Small intestine (tissue), 16 donors: Measurements from ENCODE around the gene RNF212B. TPM values are rescaled to one million over a fixed set of nuclear protein-coding genes. Genes with fewer than 3 reads are reported as not detected.
"Not testable (repeated sequence)": the region's sequence is repeated elsewhere in the genome, so short reads cannot be mapped to it uniquely, and the experiment has no call there.

ENCODE experiments used
- DNase-seq, 2 donors: peaks; one replicate each; pipeline versions ENCODE4 v3.0.0 to v3.0.0-alpha.2; 2013
- FAIRE-seq: peaks from 2 replicates; lab custom pipeline; 2012; peaks lifted over from hg19 to GRCh38; lab: Jason Lieb, UNC
- H3K27ac ChIP-seq, 3 donors: one replicate each; pipeline ENCODE4 v1.5.1; 2013; ENCODE audit warnings: low read length in 2 of 3, mild to moderate bottlenecking in 2 of 3, control low read depth in 1 of 3, inconsistent platforms in 1 of 3, low read depth in 1 of 3, moderate library complexity in 1 of 3
- H3K27me3 ChIP-seq, 3 donors: one replicate each; pipeline ENCODE4 v1.6.1; 2013; ENCODE audit warnings: low read length in 3 of 3, inconsistent platforms in 1 of 3; ENCODE audit not compliant: control insufficient read depth in 3 of 3, insufficient read depth in 3 of 3
- H3K36me3 ChIP-seq, 3 donors: one replicate each; pipeline ENCODE4 v1.6.1; 2013; ENCODE audit warnings: low read length in 3 of 3, inconsistent platforms in 1 of 3, low read depth in 1 of 3, mild to moderate bottlenecking in 1 of 3, moderate library complexity in 1 of 3; ENCODE audit not compliant: control insufficient read depth in 3 of 3, insufficient read depth in 2 of 3
- H3K4me1 ChIP-seq, 3 donors: one replicate each; pipeline ENCODE4 v1.6.1; 2013; ENCODE audit warnings: low read length in 2 of 3, inconsistent platforms in 1 of 3, low read depth in 1 of 3, mild to moderate bottlenecking in 1 of 3, moderate library complexity in 1 of 3; ENCODE audit not compliant: control insufficient read depth in 3 of 3, insufficient read depth in 2 of 3
- H3K4me3 ChIP-seq, 3 donors: one replicate each; pipeline ENCODE4 v1.5.1; 2013; ENCODE audit warnings: low read length in 3 of 3, control low read depth in 1 of 3, inconsistent platforms in 1 of 3, low read depth in 1 of 3, mild to moderate bottlenecking in 1 of 3, moderate library complexity in 1 of 3
- H3K9me3 ChIP-seq, 2 donors: one replicate each; pipeline ENCODE4 v1.6.1; 2013; ENCODE audit warnings: low read depth in 1 of 2, low read length in 1 of 2; ENCODE audit not compliant: control insufficient read depth in 2 of 2, insufficient read depth in 1 of 2
- WGBS, 3 donors: extraction: QIAGEN DNeasy Blood & Tissue Kit; methylation state at CpG; one replicate each; pipeline ENCODE4 v1.1.7; 2013; 5-methylcytosine and 5-hydroxymethylcytosine counted together
- long read RNA-seq, 10 donors: transcript quantifications; one replicate each; lab custom pipeline, GENCODE V29; 2026
- polyA plus RNA-seq, 4 donors: library from polyadenylated mRNA; stranded (reverse) in 3 of 4; unstranded in 1 of 4; fragments of 200-250 nt in 3 of 4; fragments of 120-200 nt in 1 of 4; gene quantifications; one replicate each; pipeline versions ENCODE4 v1.2.1 to v1.2.3, GENCODE V29; 2013
- donor health status: healthy with polysubstance abuse.
- donor health status: control.
- donor health status: control.
- donor health status: Bipolar disorder and iron deficiency.
- donor health status: healthy.

The RNF212B gene
- under 1 TPM in 3 of 4 donors, not detected in 1; 0.07 to 0.45 (median 0.27) TPM for polyA plus RNA-seq
- long read RNA-seq, donor 1 = 0 reads
- long read RNA-seq, donor 2 = 0 reads
- long read RNA-seq, donor 3 = 0 reads
- long read RNA-seq, donor 4 = 0 reads
- long read RNA-seq, donor 5 = 0 reads
- long read RNA-seq, donor 6 = 0 reads
- long read RNA-seq, donor 7 = 0 reads
- long read RNA-seq, donor 8 = 0 reads
- long read RNA-seq, donor 9 = 0 reads
- long read RNA-seq, donor 10 = 0 reads

- peaks cover 0 to 4% (median 0%) of the 10 kb centered on the region in 3 donors for H3K4me1 ChIP-seq
- H3K27ac ChIP-seq = peak within 1 kb of the TSS in 2 of 3 donors; percentile 57 to 61
- H3K4me3 ChIP-seq = peak within 1 kb of the TSS in 1 of 3 donors; percentile 44
- FAIRE-seq (no peak), DNase-seq (peak; percentile 91 to 94)
- 23 to 30% (median 25%) methylated on average over 39 of the region's 39 CpGs for WGBS, 3 donors
- no peaks in the 10 kb centered on the region for H3K27me3 ChIP-seq
- H3K36me3 ChIP-seq = no peaks in the 10 kb centered on the region
- H3K9me3 ChIP-seq = no peaks in the 10 kb centered on the region
These were observed at the start of gene RNF212B for GRCh38 chr14:23237772-23238594. Gene RNF212B, plus strand, starts transcription at chr14:23237936. Its CDS starts 2,410 bp downstream, at chr14:23240346.

- no peak for DNase-seq
- no peaks in the 10 kb centered on the region for H3K4me1 ChIP-seq
- no peaks in the 10 kb centered on the region for H3K27me3 ChIP-seq
- FAIRE-seq = no peak
- H3K36me3 ChIP-seq = peaks cover 0 to 3% (median 0%) of the 10 kb centered on the region in 3 donors
- WGBS, 3 donors = 9 to 58% (median 32%) methylated on average over 3 of the region's 3 CpGs
- H3K27ac ChIP-seq = no peak overlapping the region
- peaks cover 0 to 2% of the 10 kb centered on the region in 2 donors for H3K9me3 ChIP-seq
- no peak overlapping the region for H3K4me3 ChIP-seq
These were observed 44.3 kb upstream of the RNF212B start for GRCh38 chr14:23193432-23193831.

DNA sequence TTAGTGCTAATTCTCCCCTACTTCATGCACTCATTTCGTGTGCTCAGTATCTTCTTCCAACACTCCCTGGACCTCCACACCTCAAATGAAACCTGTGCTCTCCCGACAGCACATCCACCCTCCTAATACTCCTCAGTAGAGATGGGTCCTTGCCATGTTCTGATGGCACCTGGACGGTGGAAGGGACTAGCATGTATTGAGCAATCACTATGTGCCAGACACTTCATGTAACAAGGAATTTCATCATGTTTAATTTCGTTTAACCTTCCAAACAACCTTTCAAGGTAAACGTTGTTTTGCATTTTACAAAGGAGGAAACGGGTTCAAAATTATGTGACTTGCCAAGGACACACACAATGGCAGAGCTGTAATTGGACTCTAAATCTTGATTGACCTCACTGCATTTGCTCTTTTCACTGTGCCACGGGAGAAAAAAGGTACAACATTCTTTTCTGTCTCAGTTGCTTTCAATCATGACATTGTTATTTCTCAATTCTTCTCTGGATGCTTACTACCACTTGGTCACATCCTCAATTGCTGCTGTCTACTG is 42.1 kb upstream of the RNF212B start:
- DNase-seq (no peak), FAIRE-seq (no peak)
- H3K27me3 ChIP-seq = no peaks in the 10 kb centered on the region
- WGBS, 3 donors = 36 to 67% (median 46%) methylated on average over 7 of the region's 7 CpGs
- H3K4me1 ChIP-seq = no peaks in the 10 kb centered on the region
- no peak overlapping the region for H3K27ac ChIP-seq
- peaks cover 0 to 2% of the 10 kb centered on the region in 2 donors for H3K9me3 ChIP-seq
- H3K36me3 ChIP-seq = peaks cover 0 to 3% (median 0%) of the 10 kb centered on the region in 3 donors
- no peak overlapping the region for H3K4me3 ChIP-seq

GRCh38 chr14:23196487-23196886 is 41.2 kb upstream of the RNF212B start:
- not testable (repeated sequence) for H3K27me3 ChIP-seq, H3K4me3 ChIP-seq, H3K4me1 ChIP-seq, FAIRE-seq, H3K27ac ChIP-seq, DNase-seq, H3K9me3 ChIP-seq, H3K36me3 ChIP-seq
- WGBS, 3 donors = 94 to 100% (median 94%) methylated on average over 2 of the region's 2 CpGs

DNA sequence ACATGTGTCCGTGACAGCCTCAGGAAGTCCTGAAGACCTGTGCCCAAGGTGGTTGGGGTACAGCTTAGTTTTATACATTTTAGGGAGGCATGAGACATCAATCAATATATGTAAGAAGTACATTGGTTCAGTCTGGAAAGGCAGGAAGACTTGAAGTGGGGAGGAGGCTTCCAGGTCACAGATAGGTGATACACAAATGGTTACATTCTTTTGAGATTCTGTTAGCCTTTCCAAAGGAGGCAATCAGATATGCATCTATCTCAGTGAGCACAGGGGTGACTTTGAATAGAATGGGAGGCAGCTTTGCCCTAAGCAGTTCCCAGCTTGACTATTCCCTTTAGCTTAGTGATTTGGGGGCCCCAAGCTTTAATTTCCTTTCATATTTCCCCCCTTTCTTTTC is 38.6 kb upstream of the RNF212B start:
- H3K36me3 ChIP-seq, H3K4me1 ChIP-seq, FAIRE-seq, H3K27me3 ChIP-seq, H3K27ac ChIP-seq, H3K4me3 ChIP-seq, H3K9me3 ChIP-seq, DNase-seq: not testable (repeated sequence)
- 85 to 90% (median 85%) methylated on average over 1 of the region's 1 CpG for WGBS, 3 donors

- no peaks in the 10 kb centered on the region for H3K4me1 ChIP-seq
- FAIRE-seq = no peak
- 86 to 89% (median 87%) methylated on average over 7 of the region's 7 CpGs for WGBS, 3 donors
These were observed 35.7 kb upstream of the RNF212B start for GRCh38 chr14:23202001-23202400.

GRCh38 chr14:23206422-23207145 is 31.2 kb upstream of the RNF212B start:
- Histone ChIP-seq H3K27me3 (no peaks in the 10 kb centered on the region), H3K27ac (no peak overlapping the region), H3K9me3 (no peaks in the 10 kb centered on the region), H3K4me1 (no peaks in the 10 kb centered on the region), H3K36me3 (no peaks in the 10 kb centered on the region), H3K4me3 (no peak overlapping the region)
- WGBS, 3 donors = 73 to 92% (median 90%) methylated on average over 3 of the region's 3 CpGs
- DNase-seq (no peak), FAIRE-seq (no peak)

More at GRCh38 chr14:23202001-23202400, 35.7 kb upstream of the RNF212B start:
- no peak overlapping the region for H3K27ac ChIP-seq
- no peaks in the 10 kb centered on the region for H3K27me3 ChIP-seq
- no peak overlapping the region for H3K4me3 ChIP-seq
- H3K9me3 ChIP-seq = no peaks in the 10 kb centered on the region
- no peak for DNase-seq
- no peaks in the 10 kb centered on the region for H3K36me3 ChIP-seq

- H3K4me3 ChIP-seq = no peak overlapping the region
- no peak overlapping the region for H3K27ac ChIP-seq
- no peaks in the 10 kb centered on the region for H3K36me3 ChIP-seq
- no peaks in the 10 kb centered on the region for H3K4me1 ChIP-seq
- H3K27me3 ChIP-seq = no peaks in the 10 kb centered on the region
- no peaks in the 10 kb centered on the region for H3K9me3 ChIP-seq
- FAIRE-seq = no peak
- DNase-seq = no peak
- WGBS, 3 donors = 72 to 86% (median 81%) methylated on average over 3 of the region's 3 CpGs
These were observed 30.6 kb upstream of the RNF212B start for GRCh38 chr14:23207146-23207540.
